PC-9 (cell line): ENCODE data around the gene HMGA1.

Experiments
- EZH2 ChIP-seq: fragments of 200-600 bp; sonication (generic); IDR thresholded peaks from 2 replicates; pipeline ENCODE4 v1.8.0; 2017; ENCODE audit warnings: antibody characterized with exemption, low read depth
- TF ChIP-seq, protein P1 (sequence below): fragments of 200-600 bp; sonication (generic); conservative IDR thresholded peaks from 2 replicates; pipeline ENCODE4 v1.6.1; 2017; ENCODE audit warnings: mixed run types, antibody characterized with exemption, mild to moderate bottlenecking, moderate library complexity

DNA sequence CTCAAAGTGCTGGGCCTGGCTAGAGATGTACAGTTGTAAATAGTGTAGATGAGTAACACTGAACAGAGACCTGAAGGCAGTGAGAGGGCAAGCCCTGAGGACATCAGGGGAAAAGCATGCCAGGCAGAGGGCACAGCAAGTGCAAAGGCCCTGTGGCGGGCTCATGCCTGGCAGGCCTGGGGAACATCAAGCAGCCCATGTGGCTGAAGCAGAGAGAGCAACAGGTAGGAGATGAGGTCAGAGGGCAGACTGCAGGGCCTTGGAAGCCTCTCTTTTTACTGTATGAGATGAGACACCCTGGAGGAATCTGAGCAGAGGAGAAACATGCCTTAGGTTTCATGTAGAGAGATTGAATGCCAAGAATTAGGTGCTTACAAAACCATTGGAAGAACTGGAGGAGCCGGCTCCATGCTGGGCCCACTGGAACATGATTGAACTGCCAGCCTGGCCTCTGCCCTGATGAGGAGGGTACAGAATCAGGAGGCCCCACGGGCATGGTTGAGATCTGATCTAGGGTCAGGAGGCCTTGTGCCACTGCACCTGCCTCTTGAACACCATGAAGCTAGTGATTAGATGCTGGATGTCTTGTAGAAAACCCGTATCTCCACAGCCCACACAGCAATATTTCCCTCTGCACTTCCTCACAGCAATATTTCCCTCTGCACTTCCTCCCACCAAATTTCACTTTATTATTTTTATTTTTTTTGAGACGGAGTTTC lies 5.9 kb upstream of the HMGA1 start:
- TF ChIP-seq, protein P1, sequence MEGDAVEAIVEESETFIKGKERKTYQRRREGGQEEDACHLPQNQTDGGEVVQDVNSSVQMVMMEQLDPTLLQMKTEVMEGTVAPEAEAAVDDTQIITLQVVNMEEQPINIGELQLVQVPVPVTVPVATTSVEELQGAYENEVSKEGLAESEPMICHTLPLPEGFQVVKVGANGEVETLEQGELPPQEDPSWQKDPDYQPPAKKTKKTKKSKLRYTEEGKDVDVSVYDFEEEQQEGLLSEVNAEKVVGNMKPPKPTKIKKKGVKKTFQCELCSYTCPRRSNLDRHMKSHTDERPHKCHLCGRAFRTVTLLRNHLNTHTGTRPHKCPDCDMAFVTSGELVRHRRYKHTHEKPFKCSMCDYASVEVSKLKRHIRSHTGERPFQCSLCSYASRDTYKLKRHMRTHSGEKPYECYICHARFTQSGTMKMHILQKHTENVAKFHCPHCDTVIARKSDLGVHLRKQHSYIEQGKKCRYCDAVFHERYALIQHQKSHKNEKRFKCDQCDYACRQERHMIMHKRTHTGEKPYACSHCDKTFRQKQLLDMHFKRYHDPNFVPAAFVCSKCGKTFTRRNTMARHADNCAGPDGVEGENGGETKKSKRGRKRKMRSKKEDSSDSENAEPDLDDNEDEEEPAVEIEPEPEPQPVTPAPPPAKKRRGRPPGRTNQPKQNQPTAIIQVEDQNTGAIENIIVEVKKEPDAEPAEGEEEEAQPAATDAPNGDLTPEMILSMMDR, result no peak
- no peak for TF ChIP-seq EZH2
